Measurements from ENCODE around the gene RANBP10. TPM values are rescaled to one million over a fixed set of nuclear protein-coding genes. Genes with fewer than 3 reads are reported as not detected.
A peak's percentile ranks its signal among the peaks of the same experiment; 100 is the strongest.

RANBP10 gene
- 10 to 100 TPM; 18.4 to 35.2 (median 27.6) TPM for total RNA-seq

- WGBS = under 1% methylated on average over 16 of the region's 54 CpGs
- peak; percentile 99 for DNase-seq (ENCODE audit: low spot score in 2 of 2)
- peak within 1 kb of the TSS; percentile 95 for H3K4me3 ChIP-seq
Measured at GRCh38 chr16:67806428-67807147, at the start of gene RANBP10, which contains the start of gene TSNAXIP1. Gene RANBP10, minus strand, starts transcription at chr16:67806560. Its CDS starts 24 bp downstream, at chr16:67806536. Gene TSNAXIP1, plus strand, starts transcription at chr16:67806889. Its CDS starts 261 bp downstream, at chr16:67807150.

GRCh38 chr16:67855789-67856188, 49.4 kb upstream of the RANBP10 start:
- Histone ChIP-seq H3K4me3 (no peak overlapping the region), H3K27me3 (no peaks in the 10 kb centered on the region), H3K27ac (peak overlapping the region; percentile 2), H3K9me3 (no peaks in the 10 kb centered on the region), H3K4me1 (peaks cover 40% of the 10 kb centered on the region), H3K36me3 (no peaks in the 10 kb centered on the region)
- TF ChIP-seq POLR2A (IDR thresholded peaks at IDR 0.05) = no peak
- TF ChIP-seq EP300 (IDR thresholded peaks at IDR 0.05) = no peak
- TF ChIP-seq POLR2AphosphoS5 (IDR thresholded peaks at IDR 0.05) = no peak
- TF ChIP-seq CTCF (IDR thresholded peaks at IDR 0.05) = no peak
- 89% methylated on average over 10 of the region's 10 CpGs for WGBS
- DNase-seq (ENCODE audit: low spot score in 2 of 2) = no peak

More at GRCh38 chr16:67806428-67807147, at the start of gene RANBP10, which contains the start of gene TSNAXIP1:
- Histone ChIP-seq H3K27me3 (no peaks in the 10 kb centered on the region), H3K9me3 (no peaks in the 10 kb centered on the region), H3K27ac (peak within 1 kb of the TSS; percentile 84), H3K36me3 (peaks cover 5% of the 10 kb centered on the region), H3K4me1 (peaks cover 18% of the 10 kb centered on the region)
- TF ChIP-seq CTCF (IDR thresholded peaks at IDR 0.05) = no peak
- TF ChIP-seq EP300 (IDR thresholded peaks at IDR 0.05) = no peak
- TF ChIP-seq POLR2AphosphoS5 (IDR thresholded peaks at IDR 0.05) = peak in 2 of 3 donors; percentile 44 to 51
- TF ChIP-seq POLR2A (IDR thresholded peaks at IDR 0.05) = peak in 1 of 2 donors; percentile 70

- no peak for TF ChIP-seq EP300 (IDR thresholded peaks at IDR 0.05)
- no peak for TF ChIP-seq CTCF (IDR thresholded peaks at IDR 0.05)
- no peak for TF ChIP-seq POLR2AphosphoS5 (IDR thresholded peaks at IDR 0.05)
- no peak for TF ChIP-seq POLR2A (IDR thresholded peaks at IDR 0.05)
- Histone ChIP-seq H3K27me3 (no peaks in the 10 kb centered on the region), H3K4me3 (no peak overlapping the region), H3K36me3 (no peaks in the 10 kb centered on the region), H3K9me3 (no peaks in the 10 kb centered on the region), H3K4me1 (peaks cover 34% of the 10 kb centered on the region), H3K27ac (no peak overlapping the region)
- no peak for DNase-seq (ENCODE audit: low spot score in 2 of 2)
- 100% methylated on average over 3 of the region's 3 CpGs for WGBS
Measured at GRCh38 chr16:67853670-67854069, 47.3 kb upstream of the RANBP10 start.

GRCh38 chr16:67848118-67848517, 41.8 kb upstream of the RANBP10 start:
- no peaks in the 10 kb centered on the region for H3K27me3 ChIP-seq
- no peaks in the 10 kb centered on the region for H3K9me3 ChIP-seq
- WGBS = 89% methylated on average over 11 of the region's 11 CpGs
- H3K4me3 ChIP-seq = peak overlapping the region; percentile 83
- TF ChIP-seq EP300 (IDR thresholded peaks at IDR 0.05) = no peak
- no peak for TF ChIP-seq CTCF (IDR thresholded peaks at IDR 0.05)
- no peak for TF ChIP-seq POLR2AphosphoS5 (IDR thresholded peaks at IDR 0.05)
- peaks cover 48% of the 10 kb centered on the region for H3K4me1 ChIP-seq
- no peaks in the 10 kb centered on the region for H3K36me3 ChIP-seq
- no peak for DNase-seq (ENCODE audit: low spot score in 2 of 2)
- peak overlapping the region; percentile 95 for H3K27ac ChIP-seq

- H3K9me3 ChIP-seq = no peaks in the 10 kb centered on the region
- H3K4me3 ChIP-seq = peak within 1 kb of the TSS; percentile 83
- H3K27ac ChIP-seq = peak within 1 kb of the TSS; percentile 95
- no peaks in the 10 kb centered on the region for H3K27me3 ChIP-seq
- TF ChIP-seq POLR2AphosphoS5 (IDR thresholded peaks at IDR 0.05) = no peak
- no peak for TF ChIP-seq POLR2A (IDR thresholded peaks at IDR 0.05)
- TF ChIP-seq CTCF (IDR thresholded peaks at IDR 0.05) = no peak
- TF ChIP-seq EP300 (IDR thresholded peaks at IDR 0.05) = no peak
- peaks cover 57% of the 10 kb centered on the region for H3K4me1 ChIP-seq
- peak in 1 of 2 donors; percentile 81 for DNase-seq (ENCODE audit: low spot score in 2 of 2)
- WGBS = 0% methylated on average over 8 of the region's 62 CpGs
- H3K36me3 ChIP-seq = no peaks in the 10 kb centered on the region
Measured at GRCh38 chr16:67847064-67847861, 40.9 kb upstream of the RANBP10 start, which contains the start of gene CENPT. Gene CENPT, minus strand, starts transcription at chr16:67847693. Its CDS starts 13,834 bp downstream, at chr16:67833859.
